Measurements from ENCODE around the gene LARGE2. TPM values are rescaled to one million over a fixed set of nuclear protein-coding genes. Genes with fewer than 3 reads are reported as not detected.

LARGE2 gene
- total and polyA plus RNA-seq, 2 experiments from 2014 or later, result 89.8 to 107 TPM

- TF ChIP-seq, protein P1, sequence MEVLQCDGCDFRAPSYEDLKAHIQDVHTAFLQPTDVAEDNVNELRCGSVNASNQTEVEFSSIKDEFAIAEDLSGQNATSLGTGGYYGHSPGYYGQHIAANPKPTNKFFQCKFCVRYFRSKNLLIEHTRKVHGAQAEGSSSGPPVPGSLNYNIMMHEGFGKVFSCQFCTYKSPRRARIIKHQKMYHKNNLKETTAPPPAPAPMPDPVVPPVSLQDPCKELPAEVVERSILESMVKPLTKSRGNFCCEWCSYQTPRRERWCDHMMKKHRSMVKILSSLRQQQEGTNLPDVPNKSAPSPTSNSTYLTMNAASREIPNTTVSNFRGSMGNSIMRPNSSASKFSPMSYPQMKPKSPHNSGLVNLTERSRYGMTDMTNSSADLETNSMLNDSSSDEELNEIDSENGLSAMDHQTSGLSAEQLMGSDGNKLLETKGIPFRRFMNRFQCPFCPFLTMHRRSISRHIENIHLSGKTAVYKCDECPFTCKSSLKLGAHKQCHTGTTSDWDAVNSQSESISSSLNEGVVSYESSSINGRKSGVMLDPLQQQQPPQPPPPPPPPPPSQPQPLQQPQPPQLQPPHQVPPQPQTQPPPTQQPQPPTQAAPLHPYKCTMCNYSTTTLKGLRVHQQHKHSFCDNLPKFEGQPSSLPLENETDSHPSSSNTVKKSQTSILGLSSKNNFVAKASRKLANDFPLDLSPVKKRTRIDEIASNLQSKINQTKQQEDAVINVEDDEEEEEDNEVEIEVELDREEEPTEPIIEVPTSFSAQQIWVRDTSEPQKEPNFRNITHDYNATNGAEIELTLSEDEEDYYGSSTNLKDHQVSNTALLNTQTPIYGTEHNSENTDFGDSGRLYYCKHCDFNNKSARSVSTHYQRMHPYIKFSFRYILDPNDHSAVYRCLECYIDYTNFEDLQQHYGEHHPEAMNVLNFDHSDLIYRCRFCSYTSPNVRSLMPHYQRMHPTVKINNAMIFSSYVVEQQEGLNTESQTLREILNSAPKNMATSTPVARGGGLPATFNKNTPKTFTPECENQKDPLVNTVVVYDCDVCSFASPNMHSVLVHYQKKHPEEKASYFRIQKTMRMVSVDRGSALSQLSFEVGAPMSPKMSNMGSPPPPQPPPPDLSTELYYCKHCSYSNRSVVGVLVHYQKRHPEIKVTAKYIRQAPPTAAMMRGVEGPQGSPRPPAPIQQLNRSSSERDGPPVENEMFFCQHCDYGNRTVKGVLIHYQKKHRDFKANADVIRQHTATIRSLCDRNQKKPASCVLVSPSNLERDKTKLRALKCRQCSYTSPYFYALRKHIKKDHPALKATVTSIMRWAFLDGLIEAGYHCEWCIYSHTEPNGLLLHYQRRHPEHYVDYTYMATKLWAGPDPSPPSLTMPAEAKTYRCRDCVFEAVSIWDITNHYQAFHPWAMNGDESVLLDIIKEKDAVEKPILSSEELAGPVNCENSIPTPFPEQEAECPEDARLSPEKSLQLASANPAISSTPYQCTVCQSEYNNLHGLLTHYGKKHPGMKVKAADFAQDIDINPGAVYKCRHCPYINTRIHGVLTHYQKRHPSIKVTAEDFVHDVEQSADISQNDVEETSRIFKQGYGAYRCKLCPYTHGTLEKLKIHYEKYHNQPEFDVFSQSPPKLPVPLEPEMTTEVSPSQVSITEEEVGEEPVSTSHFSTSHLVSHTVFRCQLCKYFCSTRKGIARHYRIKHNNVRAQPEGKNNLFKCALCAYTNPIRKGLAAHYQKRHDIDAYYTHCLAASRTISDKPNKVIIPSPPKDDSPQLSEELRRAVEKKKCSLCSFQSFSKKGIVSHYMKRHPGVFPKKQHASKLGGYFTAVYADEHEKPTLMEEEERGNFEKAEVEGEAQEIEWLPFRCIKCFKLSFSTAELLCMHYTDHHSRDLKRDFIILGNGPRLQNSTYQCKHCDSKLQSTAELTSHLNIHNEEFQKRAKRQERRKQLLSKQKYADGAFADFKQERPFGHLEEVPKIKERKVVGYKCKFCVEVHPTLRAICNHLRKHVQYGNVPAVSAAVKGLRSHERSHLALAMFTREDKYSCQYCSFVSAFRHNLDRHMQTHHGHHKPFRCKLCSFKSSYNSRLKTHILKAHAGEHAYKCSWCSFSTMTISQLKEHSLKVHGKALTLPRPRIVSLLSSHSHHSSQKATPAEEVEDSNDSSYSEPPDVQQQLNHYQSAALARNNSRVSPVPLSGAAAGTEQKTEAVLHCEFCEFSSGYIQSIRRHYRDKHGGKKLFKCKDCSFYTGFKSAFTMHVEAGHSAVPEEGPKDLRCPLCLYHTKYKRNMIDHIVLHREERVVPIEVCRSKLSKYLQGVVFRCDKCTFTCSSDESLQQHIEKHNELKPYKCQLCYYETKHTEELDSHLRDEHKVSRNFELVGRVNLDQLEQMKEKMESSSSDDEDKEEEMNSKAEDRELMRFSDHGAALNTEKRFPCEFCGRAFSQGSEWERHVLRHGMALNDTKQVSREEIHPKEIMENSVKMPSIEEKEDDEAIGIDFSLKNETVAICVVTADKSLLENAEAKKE (CRISPR knock-in tag; IDR thresholded peaks at IDR 0.05), result no peak
- TF ChIP-seq POLR2AphosphoS5 (IDR thresholded peaks at IDR 0.05; ENCODE audit: low read depth) (no peak), ZNF331 (CRISPR knock-in tag; IDR thresholded peaks at IDR 0.05; ENCODE audit: low read depth) (no peak)
Observed at GRCh38 chr11:45933131-45933831, 10.8 kb downstream of the LARGE2 start (continued).

GRCh38 chr11:45933846-45934579 is 11.6 kb downstream of the LARGE2 start:
- 0 out of 2 replicates have a peak, but pooled peaks cover 2% of the 10 kb centered on the region for H3K79me2 ChIP-seq (replicated peaks; ENCODE audit: insufficient read depth)
- H3K27ac Mint-ChIP-seq, result no peak overlapping the region; the same call in 1 of the 2 replicates
- no peak overlapping the region for H2AFZ ChIP-seq
- no peaks in the 10 kb centered on the region; the same call in 1 of the 2 replicates for H3K4me1 ChIP-seq (ENCODE audit: insufficient read depth)
- 0 out of 2 replicates have a peak, but pooled peaks cover 3% of the 10 kb centered on the region for H3F3A ChIP-seq (replicated peaks; ENCODE audit: low read depth)
- H3K27ac ChIP-seq (ENCODE audit: low read depth), result no peak overlapping the region; the same call in 1 of the 2 replicates
- H4K20me1 ChIP-seq (replicated peaks; ENCODE audit: insufficient read depth), result peaks cover 4% of the 10 kb centered on the region
- H3K27me3 ChIP-seq (ENCODE audit: insufficient read depth), result no peaks in the 10 kb centered on the region
- H3K27me3 Mint-ChIP-seq (ENCODE audit: insufficient read depth, low read depth, poor library complexity), result peaks cover 7% of the 10 kb centered on the region
- peaks cover 11% of the 10 kb centered on the region; the same call in 1 of the 2 replicates for H3K36me3 ChIP-seq (ENCODE audit: insufficient read depth)
- H3K4me1 Mint-ChIP-seq, result peaks cover 26% of the 10 kb centered on the region
- DNase-seq (ENCODE audit: low spot score) (no peak), ATAC-seq (no peak)
- peaks cover 21% of the 10 kb centered on the region for H3K36me3 Mint-ChIP-seq (ENCODE audit: low read depth)
- H3K9me2 ChIP-seq (ENCODE audit: insufficient read depth), result no peaks in the 10 kb centered on the region
- H3K4me3 Mint-ChIP-seq, result no peak overlapping the region
- H3K4me2 ChIP-seq, result no peak overlapping the region
- no peak overlapping the region for H3K4me3 ChIP-seq
- no peaks in the 10 kb centered on the region for H3K9me3 Mint-ChIP-seq
- TF ChIP-seq ZNF114 (CRISPR knock-in tag; IDR thresholded peaks at IDR 0.05), result no peak
- no peak for TF ChIP-seq EZH2 (IDR thresholded peaks at IDR 0.05; ENCODE audit: low read depth, unreplicated experiment)
- TF ChIP-seq ZNF331 (CRISPR knock-in tag; IDR thresholded peaks at IDR 0.05; ENCODE audit: low read depth), result no peak
- no peak for TF ChIP-seq STAT1 (IDR thresholded peaks at IDR 0.05; ENCODE audit: unreplicated experiment)
- TF ChIP-seq, protein P2, sequence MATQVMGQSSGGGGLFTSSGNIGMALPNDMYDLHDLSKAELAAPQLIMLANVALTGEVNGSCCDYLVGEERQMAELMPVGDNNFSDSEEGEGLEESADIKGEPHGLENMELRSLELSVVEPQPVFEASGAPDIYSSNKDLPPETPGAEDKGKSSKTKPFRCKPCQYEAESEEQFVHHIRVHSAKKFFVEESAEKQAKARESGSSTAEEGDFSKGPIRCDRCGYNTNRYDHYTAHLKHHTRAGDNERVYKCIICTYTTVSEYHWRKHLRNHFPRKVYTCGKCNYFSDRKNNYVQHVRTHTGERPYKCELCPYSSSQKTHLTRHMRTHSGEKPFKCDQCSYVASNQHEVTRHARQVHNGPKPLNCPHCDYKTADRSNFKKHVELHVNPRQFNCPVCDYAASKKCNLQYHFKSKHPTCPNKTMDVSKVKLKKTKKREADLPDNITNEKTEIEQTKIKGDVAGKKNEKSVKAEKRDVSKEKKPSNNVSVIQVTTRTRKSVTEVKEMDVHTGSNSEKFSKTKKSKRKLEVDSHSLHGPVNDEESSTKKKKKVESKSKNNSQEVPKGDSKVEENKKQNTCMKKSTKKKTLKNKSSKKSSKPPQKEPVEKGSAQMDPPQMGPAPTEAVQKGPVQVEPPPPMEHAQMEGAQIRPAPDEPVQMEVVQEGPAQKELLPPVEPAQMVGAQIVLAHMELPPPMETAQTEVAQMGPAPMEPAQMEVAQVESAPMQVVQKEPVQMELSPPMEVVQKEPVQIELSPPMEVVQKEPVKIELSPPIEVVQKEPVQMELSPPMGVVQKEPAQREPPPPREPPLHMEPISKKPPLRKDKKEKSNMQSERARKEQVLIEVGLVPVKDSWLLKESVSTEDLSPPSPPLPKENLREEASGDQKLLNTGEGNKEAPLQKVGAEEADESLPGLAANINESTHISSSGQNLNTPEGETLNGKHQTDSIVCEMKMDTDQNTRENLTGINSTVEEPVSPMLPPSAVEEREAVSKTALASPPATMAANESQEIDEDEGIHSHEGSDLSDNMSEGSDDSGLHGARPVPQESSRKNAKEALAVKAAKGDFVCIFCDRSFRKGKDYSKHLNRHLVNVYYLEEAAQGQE (IDR thresholded peaks at IDR 0.05; ENCODE audit: unreplicated experiment), result no peak
- TF ChIP-seq NANOG (IDR thresholded peaks at IDR 0.05; ENCODE audit: borderline replicate concordance), result no peak
- TF ChIP-seq JUNB (IDR thresholded peaks at IDR 0.05; ENCODE audit: unreplicated experiment), result no peak
- TF ChIP-seq, protein P3, sequence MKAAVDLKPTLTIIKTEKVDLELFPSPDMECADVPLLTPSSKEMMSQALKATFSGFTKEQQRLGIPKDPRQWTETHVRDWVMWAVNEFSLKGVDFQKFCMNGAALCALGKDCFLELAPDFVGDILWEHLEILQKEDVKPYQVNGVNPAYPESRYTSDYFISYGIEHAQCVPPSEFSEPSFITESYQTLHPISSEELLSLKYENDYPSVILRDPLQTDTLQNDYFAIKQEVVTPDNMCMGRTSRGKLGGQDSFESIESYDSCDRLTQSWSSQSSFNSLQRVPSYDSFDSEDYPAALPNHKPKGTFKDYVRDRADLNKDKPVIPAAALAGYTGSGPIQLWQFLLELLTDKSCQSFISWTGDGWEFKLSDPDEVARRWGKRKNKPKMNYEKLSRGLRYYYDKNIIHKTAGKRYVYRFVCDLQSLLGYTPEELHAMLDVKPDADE (IDR thresholded peaks at IDR 0.05), result no peak
